Mesendoderm (in vitro differentiated cells): ENCODE data around the gene METAP1D.
"Not testable (repeated sequence)": the region's sequence is repeated elsewhere in the genome, so short reads cannot be mapped to it uniquely, and the experiment has no call there.

Experiments used
- DNase-seq: peaks from one replicate; pipeline ENCODE4 v3.0.0; 2013
- H2AK5ac ChIP-seq: 2 replicates; pipeline ENCODE4 v1.6.1; 2013; ENCODE audit warnings: low read length, inconsistent platforms
- H2BK120ac ChIP-seq: 2 replicates; pipeline ENCODE4 v1.6.1; 2013; ENCODE audit warnings: low read depth, mild to moderate bottlenecking, low read length, moderate library complexity, mixed read lengths
- H2BK15ac ChIP-seq: replicated peaks from 2 replicates; pipeline ENCODE4 v1.6.1; 2013; ENCODE audit warnings: low read depth, mild to moderate bottlenecking, moderate library complexity
- H2BK5ac ChIP-seq: 2 replicates; pipeline ENCODE4 v1.6.1; 2013; ENCODE audit warnings: low read length, inconsistent platforms
- H3K18ac ChIP-seq: 2 replicates; pipeline ENCODE4 v1.6.1; 2013; ENCODE audit warnings: mild to moderate bottlenecking, low read length, mixed read lengths
- H3K23ac ChIP-seq: one replicate; pipeline ENCODE4 v1.6.1; 2013; ENCODE audit warnings: low read length
- H3K27ac ChIP-seq: 2 replicates; pipeline ENCODE4 v1.5.1; 2013; ENCODE audit warnings: low read depth, mild to moderate bottlenecking, inconsistent platforms, low read length, moderate library complexity
- H3K27me3 ChIP-seq: 2 replicates; pipeline ENCODE4 v1.6.1; 2013; ENCODE audit warnings: low read length, control low read depth, mild to moderate bottlenecking, inconsistent platforms; ENCODE audit not compliant: insufficient read depth, poor library complexity
- H3K36me3 ChIP-seq: 2 replicates; pipeline ENCODE4 v1.6.1; 2013; ENCODE audit warnings: low read length, inconsistent platforms; ENCODE audit not compliant: control insufficient read depth, insufficient read depth
- H3K4ac ChIP-seq: one replicate; pipeline ENCODE4 v1.6.1; 2013; ENCODE audit warnings: low read depth, mild to moderate bottlenecking, low read length, moderate library complexity
- H3K4me1 ChIP-seq: 2 replicates; pipeline ENCODE4 v1.6.1; 2013; ENCODE audit warnings: low read depth, low read length, inconsistent platforms; ENCODE audit not compliant: control insufficient read depth
- H3K4me2 ChIP-seq: 2 replicates; pipeline ENCODE4 v1.6.1; 2013; ENCODE audit warnings: low read length
- H3K4me3 ChIP-seq: 2 replicates; pipeline ENCODE4 v1.5.1; 2013; ENCODE audit warnings: mild to moderate bottlenecking, low read length
- H3K56ac ChIP-seq: one replicate; pipeline ENCODE4 v1.6.1; 2013; ENCODE audit warnings: low read length
- H3K79me1 ChIP-seq: 2 replicates; pipeline ENCODE4 v1.6.1; 2013; ENCODE audit warnings: low read length, inconsistent platforms
- H3K79me2 ChIP-seq: 2 replicates; pipeline ENCODE4 v1.6.1; 2013; ENCODE audit warnings: mild to moderate bottlenecking, low read length; ENCODE audit not compliant: control insufficient read depth, insufficient read depth
- H3K9ac ChIP-seq: 2 replicates; pipeline ENCODE4 v1.6.1; 2013; ENCODE audit warnings: low read length, inconsistent platforms
- H4K5ac ChIP-seq: one replicate; pipeline ENCODE4 v1.6.1; 2013; ENCODE audit warnings: low read length
- H4K8ac ChIP-seq: one replicate; pipeline ENCODE4 v1.6.1; 2013; ENCODE audit warnings: low read depth, mild to moderate bottlenecking, control low read depth, low read length, moderate library complexity
- WGBS: extraction: QIAGEN DNeasy Blood & Tissue Kit; methylation state at CpG from one replicate; pipeline ENCODE4 v1.1.7; 2013; ENCODE audit warnings: low lambda C conversion rate, missing lambda C conversion rate; ENCODE audit not compliant: insufficient coverage; ENCODE audit errors: extremely low coverage; 5-methylcytosine and 5-hydroxymethylcytosine counted together

METAP1D gene

GRCh38 chr2:172052000-172052983 is 52.5 kb downstream of the METAP1D start:
- H3K4ac ChIP-seq = no peak overlapping the region
- H3K23ac ChIP-seq = no peak overlapping the region
- H3K18ac ChIP-seq = no peak overlapping the region
- H3K36me3 ChIP-seq = no peaks in the 10 kb centered on the region
- no peaks in the 10 kb centered on the region for H3K4me1 ChIP-seq
- H3K79me1 ChIP-seq = no peaks in the 10 kb centered on the region
- H3K27ac ChIP-seq = no peak overlapping the region
- H2AK5ac ChIP-seq = no peak overlapping the region
- H3K4me3 ChIP-seq = no peak overlapping the region
- H3K56ac ChIP-seq = no peak overlapping the region
- H2BK5ac ChIP-seq = no peak overlapping the region
- H3K9ac ChIP-seq = no peak overlapping the region
- no peak for DNase-seq
- no peak overlapping the region for H4K8ac ChIP-seq
- no peak overlapping the region for H3K4me2 ChIP-seq
- H2BK120ac ChIP-seq = no peak overlapping the region
- WGBS = no CpG with 5 or more reads among the region's 4 CpGs
- no peak overlapping the region for H4K5ac ChIP-seq
- no peaks in the 10 kb centered on the region for H3K27me3 ChIP-seq
- H2BK15ac ChIP-seq = no peak overlapping the region
- H3K79me2 ChIP-seq = no peaks in the 10 kb centered on the region

- Histone ChIP-seq H3K27me3 (no peaks in the 10 kb centered on the region), H3K4me2 (no peak overlapping the region), H4K8ac (no peak overlapping the region), H3K18ac (no peak overlapping the region), H3K4ac (no peak overlapping the region), H4K5ac (no peak overlapping the region), H3K9ac (no peak overlapping the region), H3K4me3 (no peak overlapping the region), H2AK5ac (no peak overlapping the region), H3K4me1 (no peaks in the 10 kb centered on the region), H3K36me3 (no peaks in the 10 kb centered on the region), H3K79me1 (no peaks in the 10 kb centered on the region), H3K56ac (no peak overlapping the region), H3K79me2 (no peaks in the 10 kb centered on the region), H2BK120ac (no peak overlapping the region), H3K23ac (no peak overlapping the region), H2BK5ac (no peak overlapping the region), H2BK15ac (no peak overlapping the region), H3K27ac (no peak overlapping the region)
- no CpG with 5 or more reads among the region's 1 CpG for WGBS
- DNase-seq = no peak
Measured at GRCh38 chr2:172053486-172053885, 53.7 kb downstream of the METAP1D start.

- H3K79me1 ChIP-seq = no peaks in the 10 kb centered on the region
- H3K4me1 ChIP-seq = no peaks in the 10 kb centered on the region
- no peak overlapping the region for H4K5ac ChIP-seq
- H3K79me2 ChIP-seq = no peaks in the 10 kb centered on the region
- no peak overlapping the region for H3K18ac ChIP-seq
- H2BK5ac ChIP-seq = no peak overlapping the region
- no peak overlapping the region for H3K4me3 ChIP-seq
- no peaks in the 10 kb centered on the region for H3K27me3 ChIP-seq
- H2BK15ac ChIP-seq = no peak overlapping the region
- no peak overlapping the region for H2BK120ac ChIP-seq
- H3K4ac ChIP-seq = no peak overlapping the region
- no peak overlapping the region for H2AK5ac ChIP-seq
- H3K27ac ChIP-seq = no peak overlapping the region
- H3K36me3 ChIP-seq = no peaks in the 10 kb centered on the region
- H3K23ac ChIP-seq = no peak overlapping the region
- no peak overlapping the region for H3K56ac ChIP-seq
- no peak overlapping the region for H3K9ac ChIP-seq
- H4K8ac ChIP-seq = no peak overlapping the region
- no CpG with 5 or more reads among the region's 2 CpGs for WGBS
- no peak overlapping the region for H3K4me2 ChIP-seq
- DNase-seq = no peak
Measured at GRCh38 chr2:172056293-172056692, 56.5 kb downstream of the METAP1D start.

GRCh38 chr2:172058660-172059059 is 58.9 kb downstream of the METAP1D start:
- no peak for DNase-seq
- no peaks in the 10 kb centered on the region for H3K4me1 ChIP-seq

GRCh38 chr2:172060118-172060517 is 60.4 kb downstream of the METAP1D start:
- not testable (repeated sequence) for H3K56ac ChIP-seq, H4K8ac ChIP-seq, H3K27ac ChIP-seq, H2BK120ac ChIP-seq, H3K18ac ChIP-seq, H3K4me3 ChIP-seq, H3K9ac ChIP-seq, H3K79me1 ChIP-seq, H2AK5ac ChIP-seq, H3K23ac ChIP-seq, H3K79me2 ChIP-seq, H2BK5ac ChIP-seq, H3K4me2 ChIP-seq, H3K27me3 ChIP-seq, H4K5ac ChIP-seq, H2BK15ac ChIP-seq, H3K36me3 ChIP-seq, H3K4me1 ChIP-seq, DNase-seq, H3K4ac ChIP-seq
- WGBS = no CpG with 5 or more reads among the region's 5 CpGs

More at GRCh38 chr2:172058660-172059059, 58.9 kb downstream of the METAP1D start:
- Histone ChIP-seq H2BK5ac (no peak overlapping the region), H4K8ac (no peak overlapping the region), H2AK5ac (no peak overlapping the region), H3K4me2 (no peak overlapping the region), H3K56ac (no peak overlapping the region), H4K5ac (no peak overlapping the region), H3K4ac (no peak overlapping the region), H3K4me3 (no peak overlapping the region), H3K36me3 (no peaks in the 10 kb centered on the region), H3K79me1 (no peaks in the 10 kb centered on the region), H3K27ac (no peak overlapping the region), H3K79me2 (no peaks in the 10 kb centered on the region), H3K23ac (no peak overlapping the region), H2BK120ac (no peak overlapping the region), H2BK15ac (no peak overlapping the region), H3K18ac (no peak overlapping the region), H3K9ac (no peak overlapping the region), H3K27me3 (no peaks in the 10 kb centered on the region)
- WGBS = no CpG with 5 or more reads among the region's 5 CpGs
